Sigmoid colon (tissue), 7 donors: ENCODE measurements around the gene ANGPTL8. TPM values are rescaled to one million over a fixed set of nuclear protein-coding genes. Genes with fewer than 3 reads are reported as not detected.

Experiments
- DNase-seq: peaks from one replicate; pipeline ENCODE4 v3.0.0-alpha.2; 2019
- H3K27ac ChIP-seq, 4 donors: fragments of 200-600 bp; sonication (generic); one replicate each; pipeline ENCODE4 v1.5.1; 2016 to 2019; ENCODE audit warnings: mild to moderate bottlenecking in 1 of 4
- H3K27me3 ChIP-seq, 3 donors: fragments of 200-600 bp; sonication (generic); one replicate each; pipeline ENCODE4 v1.5.1; 2019; ENCODE audit warnings: mild to moderate bottlenecking in 1 of 3
- H3K36me3 ChIP-seq, 4 donors: fragments of 200-600 bp; sonication (generic); one replicate each; pipeline ENCODE4 v1.5.1; 2016 to 2019
- H3K4me1 ChIP-seq, 4 donors: fragments of 200-600 bp; sonication (generic); one replicate each; pipeline ENCODE4 v1.5.1; 2017 to 2019
- H3K4me3 ChIP-seq, 4 donors: fragments of 200-600 bp; sonication (generic); one replicate each; pipeline ENCODE4 v1.5.1; 2017 to 2019; ENCODE audit warnings: mild to moderate bottlenecking in 2 of 4, moderate library complexity in 1 of 4
- H3K9me3 ChIP-seq, 4 donors: fragments of 200-600 bp in 3 of 4; sonication (generic) in 3 of 4; one replicate each; pipeline versions ENCODE4 v1.5.1 to v1.6.1; 2013 to 2019
- CTCF ChIP-seq, 4 experiments: fragments of 450-650 bp in 3 of 4; fragments of 200-600 bp in 1 of 4; IDR thresholded peaks; one replicate each; pipeline ENCODE4 v1.5.1; 2016 to 2019; ENCODE audit warnings: antibody characterized with exemption in 4 of 4, mild to moderate bottlenecking in 3 of 4, moderate library complexity in 2 of 4
- EP300 ChIP-seq, 4 donors: sonication (generic); formaldehyde crosslinking; IDR thresholded peaks; one replicate each; pipeline ENCODE4 v1.6.1; 2017; ENCODE audit warnings: antibody characterized with exemption in 4 of 4
- POLR2A ChIP-seq, 2 donors: fragments of 450-650 bp; IDR thresholded peaks; one replicate each; pipeline ENCODE4 v1.6.1; 2016; ENCODE audit warnings: antibody characterized with exemption in 2 of 2, mild to moderate bottlenecking in 2 of 2, moderate library complexity in 2 of 2
- POLR2AphosphoS5 ChIP-seq, 4 donors: sonication (generic); formaldehyde crosslinking; IDR thresholded peaks; one replicate each; pipeline ENCODE4 v1.6.1; 2017; ENCODE audit warnings: antibody characterized with exemption in 4 of 4
- WGBS, 2 donors: extraction: QIAGEN DNeasy Blood & Tissue Kit; methylation state at CpG; one replicate each; pipeline ENCODE4 v1.1.7; 2013; 5-methylcytosine and 5-hydroxymethylcytosine counted together
- intact Hi-C: fragments of 100-400 bp; cut with DNase I; formaldehyde crosslinking; loops from one replicate; pipeline ENCODE4 v1.15.1; 2023
- polyA plus RNA-seq, 3 donors: library from polyadenylated mRNA; stranded (reverse); fragments of 200-250 nt; gene quantifications; one replicate each; pipeline ENCODE4 v1.2.3, GENCODE V29; 2013
- total RNA-seq, 4 donors: library from RNA; depleted of rRNA; stranded (reverse); fragments of >200 nt; gene quantifications; one replicate each; pipeline ENCODE4 v1.1.0, GENCODE V29; 2016
- donor health status: healthy with polysubstance abuse.
- donor health status: Bipolar disorder and iron deficiency.
- donor health status: healthy.

The ANGPTL8 gene
- total and polyA plus RNA-seq, 7 donors = 8.1 TPM; not detected in 6

- Histone ChIP-seq H3K27ac (peak overlapping the region in 3 of 4 donors; percentile 47 to 59 (median 53)), H3K4me3 (no peak overlapping the region), H3K9me3 (no peaks in the 10 kb centered on the region), H3K27me3 (no peaks in the 10 kb centered on the region), H3K36me3 (no peaks in the 10 kb centered on the region), H3K4me1 (peaks cover 0 to 38% (median 27%) of the 10 kb centered on the region in 4 donors)
- intact Hi-C loops = no loop called here
- WGBS, 2 donors = 14 to 66% methylated on average over 6 of the region's 6 CpGs
- TF ChIP-seq EP300 (IDR thresholded peaks at IDR 0.05) = no peak
- no peak for TF ChIP-seq CTCF (IDR thresholded peaks at IDR 0.05)
- TF ChIP-seq POLR2AphosphoS5 (IDR thresholded peaks at IDR 0.05) = no peak
- TF ChIP-seq POLR2A (IDR thresholded peaks at IDR 0.05) = no peak
- DNase-seq = no peak
These were observed 25.9 kb downstream of the ANGPTL8 start for GRCh38 chr19:11265177-11265784.

- peaks cover 0 to 38% (median 27%) of the 10 kb centered on the region in 4 donors for H3K4me1 ChIP-seq
- TF ChIP-seq POLR2AphosphoS5 (IDR thresholded peaks at IDR 0.05) (no peak), POLR2A (IDR thresholded peaks at IDR 0.05) (no peak), CTCF (IDR thresholded peaks at IDR 0.05) (no peak), EP300 (IDR thresholded peaks at IDR 0.05) (no peak)
- H3K36me3 ChIP-seq = no peaks in the 10 kb centered on the region
- H3K27me3 ChIP-seq = no peaks in the 10 kb centered on the region
- H3K9me3 ChIP-seq = no peaks in the 10 kb centered on the region
- intact Hi-C loops = no loop called here
- no peak overlapping the region for H3K27ac ChIP-seq
- no peak overlapping the region for H3K4me3 ChIP-seq
- 17 to 59% methylated on average over 11 of the region's 11 CpGs for WGBS, 2 donors
- no peak for DNase-seq
These were observed 26.4 kb downstream of the ANGPTL8 start for GRCh38 chr19:11265785-11266236.

GRCh38 chr19:11267316-11268085 is 28.1 kb downstream of the ANGPTL8 start:
- TF ChIP-seq EP300 (IDR thresholded peaks at IDR 0.05) (no peak), POLR2AphosphoS5 (IDR thresholded peaks at IDR 0.05) (no peak), CTCF (IDR thresholded peaks at IDR 0.05) (no peak), POLR2A (IDR thresholded peaks at IDR 0.05) (no peak)
- 92 to 93% methylated on average over 10 of the region's 10 CpGs for WGBS, 2 donors
- Histone ChIP-seq H3K36me3 (no peaks in the 10 kb centered on the region), H3K9me3 (no peaks in the 10 kb centered on the region), H3K4me1 (peaks cover 0 to 25% (median 22%) of the 10 kb centered on the region in 4 donors), H3K4me3 (no peak overlapping the region), H3K27ac (peak overlapping the region in 3 of 4 donors; percentile 2 to 71 (median 61)), H3K27me3 (no peaks in the 10 kb centered on the region)
- intact Hi-C loops = no loop called here
- no peak for DNase-seq

GRCh38 chr19:11268783-11269267 is 29.4 kb downstream of the ANGPTL8 start:
- H3K27me3 ChIP-seq = no peaks in the 10 kb centered on the region
- peak overlapping the region; percentile 49 to 71 (median 64) for H3K27ac ChIP-seq
- WGBS, 2 donors = 44 to 61% methylated on average over 10 of the region's 10 CpGs
- no peak overlapping the region for H3K4me3 ChIP-seq
- TF ChIP-seq POLR2AphosphoS5 (IDR thresholded peaks at IDR 0.05) = peak; percentile 48 to 77 (median 68)
- TF ChIP-seq EP300 (IDR thresholded peaks at IDR 0.05) = no peak
- peaks cover 0 to 17% (median 15%) of the 10 kb centered on the region in 4 donors for H3K4me1 ChIP-seq
- no peaks in the 10 kb centered on the region for H3K9me3 ChIP-seq
- H3K36me3 ChIP-seq = no peaks in the 10 kb centered on the region
- intact Hi-C loops = no loop called here
- DNase-seq = peak; percentile 91

GRCh38 chr19:11269408-11269807 is 30.0 kb downstream of the ANGPTL8 start:
- no peaks in the 10 kb centered on the region for H3K36me3 ChIP-seq
- TF ChIP-seq EP300 (IDR thresholded peaks at IDR 0.05) (no peak), POLR2AphosphoS5 (IDR thresholded peaks at IDR 0.05) (peak in 1 of 4 donors; percentile 17)
- peaks cover 0 to 17% (median 15%) of the 10 kb centered on the region in 4 donors for H3K4me1 ChIP-seq
- no peak for DNase-seq
- no peaks in the 10 kb centered on the region for H3K27me3 ChIP-seq
- intact Hi-C loops = no loop called here
- WGBS, 2 donors = 45 to 55% methylated on average over 7 of the region's 7 CpGs
- H3K4me3 ChIP-seq = no peak overlapping the region
- H3K9me3 ChIP-seq = no peaks in the 10 kb centered on the region
- H3K27ac ChIP-seq = peak overlapping the region; percentile 49 to 71 (median 64)
